ENCODE results near the gene CRTAC1. TPM values are rescaled to one million over a fixed set of nuclear protein-coding genes. Genes with fewer than 3 reads are reported as not detected.

Gene CRTAC1
- polyA plus RNA-seq, 1 donor (not counting 4 experiments of a cell fraction or from before 2014, with no cell fraction given) = not detected

- Histone ChIP-seq H2AFZ (ENCODE audit: control insufficient read depth, low read length) (no peak overlapping the region), H3K9me3 (ENCODE audit: control insufficient read depth, low read depth, low read length) (no peaks in the 10 kb centered on the region), H3K4me3 (ENCODE audit: control insufficient read depth in 2 of 3, extremely low read depth in 1 of 3, insufficient read depth in 2 of 3, low read depth in 1 of 3, low read length in 3 of 3) (peak overlapping the region in 1 of 3 experiments; percentile 5), H3K36me3 (ENCODE audit: control insufficient read depth in 2 of 2, extremely low read depth in 1 of 2, insufficient read depth in 2 of 2, low read length in 2 of 2) (no peaks in the 10 kb centered on the region), H3K27ac (ENCODE audit: control insufficient read depth, insufficient read depth, low read length) (no peak overlapping the region), H3K27me3 (ENCODE audit: control insufficient read depth, extremely low read depth, insufficient read depth, low read length) (peaks cover 52% of the 10 kb centered on the region), H3K9me1 (ENCODE audit: control insufficient read depth, extremely low read depth, insufficient read depth, low read length) (no peaks in the 10 kb centered on the region), H3K4me1 (ENCODE audit: control insufficient read depth, extremely low read depth, insufficient read depth, low read length) (peaks cover 2% of the 10 kb centered on the region), H3K4me2 (ENCODE audit: control insufficient read depth, extremely low read depth, insufficient read depth, low read depth, low read length) (peak overlapping the region; percentile 54), H3K9ac (ENCODE audit: control insufficient read depth, extremely low read depth, insufficient read depth, low read length) (no peak overlapping the region), H3K79me2 (ENCODE audit: control insufficient read depth, insufficient read depth, low read length) (no peaks in the 10 kb centered on the region), H4K20me1 (ENCODE audit: control insufficient read depth, extremely low read depth, insufficient read depth, low read length) (peaks cover 3% of the 10 kb centered on the region)
- dilution Hi-C loops (cut with MboI; ENCODE audit: extremely low pct_ligation_motif_present, low sequenced_read_pairs) = no loop called here
- no peak for FAIRE-seq
- DNase-seq (ENCODE audit: low read depth, low spot score) = no peak
- TF ChIP-seq EZH2 (IDR thresholded peaks at IDR 0.05; ENCODE audit: low read length) (peak; percentile 96), CTCF (optimal IDR thresholded peaks at IDR 0.05 in 1 of 3, IDR thresholded peaks at IDR 0.05 in 1 of 3, conservative IDR thresholded peaks at IDR 0.05 in 1 of 3; ENCODE audit: extremely low read depth in 1 of 3, insufficient read depth in 2 of 3, low read length in 3 of 3) (no peak)
Observed at GRCh38 chr10:98029149-98030092, 1.0 kb downstream of the CRTAC1 start.

- Histone ChIP-seq H3K79me2 (ENCODE audit: control insufficient read depth, insufficient read depth, low read length) (no peaks in the 10 kb centered on the region), H2AFZ (ENCODE audit: control insufficient read depth, low read length) (no peak overlapping the region), H3K9me3 (ENCODE audit: control insufficient read depth, low read depth, low read length) (no peaks in the 10 kb centered on the region), H3K27me3 (ENCODE audit: control insufficient read depth, extremely low read depth, insufficient read depth, low read length) (peaks cover 60% of the 10 kb centered on the region), H4K20me1 (ENCODE audit: control insufficient read depth, extremely low read depth, insufficient read depth, low read length) (peaks cover 3% of the 10 kb centered on the region), H3K4me2 (ENCODE audit: control insufficient read depth, extremely low read depth, insufficient read depth, low read depth, low read length) (no peak overlapping the region), H3K27ac (ENCODE audit: control insufficient read depth, insufficient read depth, low read length) (no peak overlapping the region), H3K9me1 (ENCODE audit: control insufficient read depth, extremely low read depth, insufficient read depth, low read length) (no peaks in the 10 kb centered on the region), H3K4me3 (ENCODE audit: control insufficient read depth in 2 of 3, extremely low read depth in 1 of 3, insufficient read depth in 2 of 3, low read depth in 1 of 3, low read length in 3 of 3) (no peak overlapping the region), H3K9ac (ENCODE audit: control insufficient read depth, extremely low read depth, insufficient read depth, low read length) (no peak overlapping the region), H3K36me3 (ENCODE audit: control insufficient read depth in 2 of 2, extremely low read depth in 1 of 2, insufficient read depth in 2 of 2, low read length in 2 of 2) (no peaks in the 10 kb centered on the region), H3K4me1 (ENCODE audit: control insufficient read depth, extremely low read depth, insufficient read depth, low read length) (peaks cover 2% of the 10 kb centered on the region)
- DNase-seq (ENCODE audit: low read depth, low spot score) (peak; percentile 19), FAIRE-seq (no peak)
- dilution Hi-C loops (cut with MboI; ENCODE audit: extremely low pct_ligation_motif_present, low sequenced_read_pairs) = no loop called here
- TF ChIP-seq CTCF (optimal IDR thresholded peaks at IDR 0.05 in 1 of 3, IDR thresholded peaks at IDR 0.05 in 1 of 3, conservative IDR thresholded peaks at IDR 0.05 in 1 of 3; ENCODE audit: extremely low read depth in 1 of 3, insufficient read depth in 2 of 3, low read length in 3 of 3) (peak; percentile 79 to 87 (median 81)), EZH2 (IDR thresholded peaks at IDR 0.05; ENCODE audit: low read length) (no peak)
Observed at GRCh38 chr10:98028168-98028770, 2.2 kb downstream of the CRTAC1 start.

Measured in keratinocyte (primary cell).